Fibroblast of skin of right biceps (primary cell): Measurements from ENCODE around the gene GOLGA6D.
"Not testable (repeated sequence)": the region's sequence is repeated elsewhere in the genome, so short reads cannot be mapped to it uniquely, and the experiment has no call there.

ENCODE experiments used
- DNase-seq: peaks from one replicate; pipeline ENCODE4 v3.0.0-alpha.2; 2013

GOLGA6D gene

DNA sequence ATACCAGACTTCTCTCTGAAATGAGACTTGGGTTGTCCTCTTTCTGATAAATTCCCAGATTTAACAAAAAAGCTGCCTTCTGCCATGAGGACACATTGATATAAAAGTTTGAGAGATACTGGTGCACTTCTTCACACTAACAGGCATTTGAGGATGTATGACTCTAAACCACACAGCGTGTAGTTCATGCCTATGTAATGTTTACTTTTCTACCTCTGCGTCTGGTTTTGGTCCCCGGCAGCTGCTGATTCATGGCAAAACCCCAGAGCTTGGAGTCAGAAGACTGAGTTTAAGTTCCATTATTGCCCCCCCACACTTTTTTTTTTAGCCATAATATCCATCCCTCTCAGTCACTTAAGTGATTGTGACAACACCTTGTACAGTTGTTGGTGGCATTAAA is 1.5 kb downstream of the GOLGA6D start:
- not testable (repeated sequence) for DNase-seq

DNA sequence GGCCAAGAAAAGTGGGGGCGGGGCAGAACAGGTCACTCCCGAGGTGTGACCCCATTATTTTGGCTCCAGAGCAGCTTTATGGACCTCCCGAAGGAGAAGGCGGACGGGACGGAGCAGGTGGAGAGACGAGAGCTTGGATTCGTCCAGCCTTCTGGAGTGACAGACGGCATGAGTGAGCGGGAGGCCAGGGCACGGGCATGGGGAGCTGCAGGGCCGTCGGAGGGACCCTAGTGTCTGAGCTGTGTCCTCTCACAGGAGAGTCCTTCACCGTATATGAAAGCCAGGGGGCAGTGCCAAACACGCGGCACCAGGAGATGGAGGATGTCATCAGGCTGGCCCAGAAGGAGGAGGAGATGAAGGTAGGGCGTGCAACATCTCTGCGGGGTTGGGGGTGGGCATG is 11.0 kb downstream of the GOLGA6D start:
- DNase-seq, result not testable (repeated sequence)

DNA sequence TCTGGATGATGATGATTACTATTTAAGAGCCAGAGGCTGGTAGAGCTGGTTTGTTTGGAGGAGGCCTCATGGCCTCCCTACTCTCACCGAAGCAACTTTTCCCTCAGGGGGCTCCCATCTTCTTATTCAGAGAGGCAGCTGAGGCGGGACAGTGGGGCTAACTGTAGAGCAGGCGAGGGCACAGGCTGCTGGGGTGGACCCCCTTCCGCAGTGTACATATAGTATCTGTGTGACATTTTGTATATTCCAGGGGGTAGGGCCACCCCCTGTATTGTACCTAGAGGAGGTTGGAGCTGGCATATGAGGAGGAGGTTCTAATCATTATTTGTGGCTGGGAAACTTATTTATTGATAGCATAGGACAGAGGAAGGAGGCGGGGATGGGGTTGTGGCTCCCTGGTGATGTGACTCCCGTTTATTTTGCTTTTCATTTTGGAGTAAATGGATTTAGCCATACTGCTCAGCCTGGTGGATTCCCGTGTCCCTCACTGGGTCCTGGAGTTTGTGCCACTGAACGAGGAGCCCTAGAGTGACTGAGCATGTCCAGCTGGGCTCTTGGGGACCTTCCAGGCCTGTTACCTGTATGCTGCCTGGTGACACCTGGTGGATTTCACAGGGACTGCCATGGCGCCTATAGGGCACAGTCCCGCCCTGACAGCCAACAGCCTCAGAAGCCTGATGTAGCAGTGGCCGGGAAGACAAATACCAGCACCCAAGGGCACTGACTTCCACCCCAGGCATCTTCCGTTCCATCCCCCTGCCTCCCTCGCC is 16.1 kb downstream of the GOLGA6D start:
- DNase-seq, result not testable (repeated sequence)

DNA sequence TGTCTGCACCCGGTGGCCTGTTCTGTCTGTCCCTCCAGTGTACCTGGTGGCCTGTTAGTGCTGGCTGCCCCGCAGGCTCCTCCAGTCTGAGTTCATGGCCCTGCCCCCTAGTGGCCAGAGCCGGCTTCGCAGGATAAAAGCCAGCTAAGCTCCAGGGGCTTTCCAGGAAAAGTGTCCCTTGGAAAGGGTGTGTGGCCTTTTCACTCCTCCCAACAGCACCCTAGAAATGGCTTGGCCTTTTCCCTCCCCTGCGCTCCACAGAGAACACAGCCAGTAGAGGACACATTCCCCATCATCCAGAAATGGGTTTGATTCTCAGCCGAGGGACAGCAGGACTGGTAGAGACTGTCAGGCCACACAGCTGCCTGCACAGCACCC is 16.7 kb downstream of the GOLGA6D start:
- not testable (repeated sequence) for DNase-seq

DNA sequence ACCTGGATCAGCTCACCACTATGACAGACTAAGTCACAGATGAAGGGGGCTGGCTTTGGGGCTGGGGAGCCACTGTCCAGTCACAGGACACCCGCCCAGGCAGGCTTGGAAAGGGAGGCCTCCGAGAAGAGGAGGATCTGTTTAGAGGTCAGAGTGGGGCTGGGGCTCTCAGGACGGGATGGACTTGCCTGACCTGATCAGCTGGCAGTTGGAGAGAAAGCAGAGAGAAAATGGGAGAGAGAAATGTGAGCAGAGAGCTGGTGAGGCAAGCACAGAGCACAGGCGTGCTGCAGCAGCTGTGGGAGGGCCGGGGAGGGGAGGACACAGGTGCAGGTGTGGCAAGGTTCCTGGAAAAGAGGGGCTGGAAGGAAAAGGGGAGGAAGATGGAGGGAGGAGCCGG is 17.4 kb downstream of the GOLGA6D start:
- DNase-seq, result not testable (repeated sequence)

DNA sequence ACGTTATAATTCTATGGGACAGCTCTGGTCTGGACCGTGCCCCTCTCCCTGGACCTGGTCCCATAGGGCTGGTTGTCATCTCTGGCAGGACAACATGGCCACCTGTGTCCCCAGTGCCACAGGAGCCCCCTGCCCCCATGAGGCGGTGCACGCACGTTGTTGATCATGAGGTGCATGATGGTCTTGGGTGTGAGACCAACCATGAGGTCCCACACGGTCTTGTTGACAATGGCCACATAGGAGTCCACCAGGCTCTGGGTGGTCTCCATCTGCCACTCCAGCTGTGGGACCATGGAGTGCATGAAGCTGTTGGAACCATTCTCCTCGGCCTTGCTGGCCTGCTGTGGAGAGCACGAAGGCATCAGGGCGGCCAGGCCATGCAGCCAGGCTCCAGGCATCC is 19.7 kb downstream of the GOLGA6D start:
- DNase-seq, result no peak

DNA sequence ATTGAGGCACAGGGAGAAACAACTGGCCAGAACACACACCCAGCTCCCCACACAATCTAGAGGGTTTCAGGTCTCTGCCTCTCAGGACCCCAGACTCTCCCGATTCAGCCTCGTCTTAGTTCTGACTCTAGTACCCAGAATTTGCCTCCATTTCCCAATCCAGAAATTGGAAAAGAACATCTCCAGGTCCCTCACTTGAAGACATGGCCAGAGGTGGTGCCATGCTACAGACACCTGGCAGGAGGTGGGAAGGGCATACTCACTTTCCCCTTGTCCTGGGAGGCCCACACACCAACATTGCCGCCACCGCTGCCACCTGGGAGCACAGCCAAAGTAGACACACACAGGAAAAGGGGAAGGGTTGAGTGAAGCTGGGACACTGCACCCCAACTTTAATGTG is 20.1 kb downstream of the GOLGA6D start:
- DNase-seq, result not testable (repeated sequence)

DNA sequence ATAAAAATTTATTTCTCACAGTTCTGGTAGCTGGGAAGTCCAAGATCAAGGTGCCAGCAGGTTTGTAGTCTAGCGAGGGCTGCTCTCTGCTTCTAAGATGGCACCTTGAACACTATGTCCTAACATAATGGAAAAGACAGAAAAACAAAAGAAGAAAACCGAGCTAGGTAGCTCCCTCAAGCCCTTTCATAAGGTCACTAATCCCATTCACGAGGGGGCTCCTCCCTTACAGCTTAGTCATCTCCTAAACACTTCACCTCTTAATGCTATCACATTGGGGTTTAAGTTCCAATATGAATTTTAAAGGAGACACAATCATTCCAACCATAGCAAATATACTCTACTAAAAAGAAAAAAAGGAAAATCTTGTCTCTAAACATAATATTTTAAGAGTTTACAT is 23.6 kb downstream of the GOLGA6D start:
- no peak for DNase-seq

DNA sequence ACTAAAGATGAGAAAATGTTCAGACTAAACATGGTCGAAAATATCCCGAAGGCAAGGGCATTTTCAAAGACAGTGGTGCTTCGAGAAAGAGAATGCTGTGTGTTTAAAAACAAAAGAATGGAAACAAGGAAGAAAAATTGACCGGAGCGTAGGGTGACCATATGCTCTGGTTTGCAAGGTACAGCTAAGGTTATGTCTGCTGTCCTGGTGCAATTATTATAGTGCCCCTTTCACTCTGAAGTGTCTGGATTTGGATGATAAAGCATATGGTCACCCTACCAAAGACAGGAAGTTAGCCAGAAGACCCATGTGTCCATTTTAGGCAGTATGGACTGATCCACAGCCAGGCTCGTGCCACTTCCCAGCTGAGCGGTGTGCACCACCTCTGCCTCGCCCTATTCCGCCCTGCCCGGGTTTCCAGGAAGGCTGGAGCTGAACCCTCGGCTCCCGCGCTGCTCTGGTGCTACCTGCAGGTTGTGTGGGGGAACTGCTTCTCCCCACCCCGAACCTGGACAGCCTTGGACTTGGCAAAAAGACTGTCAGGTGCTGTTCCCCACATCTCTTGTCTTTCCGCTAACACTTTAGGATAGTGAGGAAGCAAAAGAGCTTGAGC is 25.2 kb downstream of the GOLGA6D start:
- peak; percentile 20 for DNase-seq

DNA sequence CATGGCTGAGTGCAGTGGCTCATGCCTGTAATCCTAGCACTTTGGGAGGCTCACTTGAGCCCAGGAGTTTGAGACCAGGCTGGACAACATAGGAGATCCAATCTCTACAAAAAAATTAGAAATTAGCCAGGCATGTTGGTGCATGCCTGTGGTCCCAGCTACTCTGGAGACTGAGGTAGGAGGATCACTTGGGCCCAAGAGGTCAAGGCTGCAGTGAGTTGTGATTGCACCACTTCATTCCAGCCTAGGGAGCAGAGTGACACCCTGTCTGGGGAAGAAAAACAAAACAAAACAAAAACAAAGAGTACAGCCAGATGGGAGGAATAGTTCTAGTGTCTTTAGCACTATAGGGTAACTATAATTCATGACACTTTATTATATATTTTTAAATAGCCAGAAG is 27.1 kb downstream of the GOLGA6D start:
- no peak for DNase-seq

DNA sequence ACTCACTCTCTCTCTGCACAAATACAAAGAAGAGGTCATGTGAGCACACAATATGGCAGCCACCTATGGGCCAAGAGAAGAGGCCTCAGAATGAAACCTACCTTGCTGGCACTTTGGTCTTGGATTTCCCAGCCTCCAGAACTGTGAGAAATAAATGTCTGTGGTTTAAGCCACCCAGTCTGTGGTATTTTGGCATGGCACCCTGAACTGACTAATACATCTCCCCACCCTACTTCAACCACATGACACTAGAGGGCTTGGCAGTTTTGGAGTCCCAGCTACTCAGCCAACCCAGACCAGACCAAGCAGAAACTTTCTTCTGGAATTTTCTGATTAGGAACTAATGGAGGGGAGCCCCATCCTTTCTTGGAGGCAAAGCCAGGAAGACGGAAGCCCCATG is 29.9 kb downstream of the GOLGA6D start:
- peak; percentile 28 for DNase-seq

DNA sequence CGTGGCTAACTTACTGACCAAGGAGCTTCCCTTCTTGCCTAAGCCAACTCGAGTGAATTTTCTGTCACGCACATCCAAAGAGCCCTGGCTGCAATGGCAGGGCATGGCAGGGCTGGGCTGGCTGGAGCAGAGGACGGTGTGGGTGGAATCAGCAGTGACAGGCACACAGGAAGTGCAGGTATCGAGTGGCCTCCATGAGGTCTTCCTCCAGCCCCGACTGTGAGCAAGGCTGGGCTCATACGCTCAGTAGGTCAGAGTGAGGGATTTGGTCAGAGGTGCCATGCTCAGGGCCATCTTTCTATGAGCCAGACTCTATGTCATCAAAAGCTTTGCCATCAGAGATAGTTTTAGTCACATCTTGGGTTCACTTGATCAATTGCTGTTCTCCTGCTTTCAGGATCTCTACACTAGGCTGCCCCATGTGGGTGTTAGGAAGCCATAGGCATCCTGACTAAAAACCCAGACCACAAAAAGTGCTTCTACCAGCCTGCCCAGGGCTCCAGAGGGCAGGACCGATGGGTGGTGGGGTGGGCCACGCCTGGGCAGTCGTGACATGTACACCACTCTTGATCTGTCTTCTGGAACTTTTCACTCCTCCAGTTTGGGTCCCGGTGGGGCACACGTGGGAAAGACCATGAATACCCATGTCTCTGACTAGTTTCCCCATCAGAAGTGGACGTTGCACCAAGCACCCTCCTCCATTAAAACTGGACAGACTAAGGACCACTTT is 30.6 kb downstream of the GOLGA6D start:
- no peak for DNase-seq

DNA sequence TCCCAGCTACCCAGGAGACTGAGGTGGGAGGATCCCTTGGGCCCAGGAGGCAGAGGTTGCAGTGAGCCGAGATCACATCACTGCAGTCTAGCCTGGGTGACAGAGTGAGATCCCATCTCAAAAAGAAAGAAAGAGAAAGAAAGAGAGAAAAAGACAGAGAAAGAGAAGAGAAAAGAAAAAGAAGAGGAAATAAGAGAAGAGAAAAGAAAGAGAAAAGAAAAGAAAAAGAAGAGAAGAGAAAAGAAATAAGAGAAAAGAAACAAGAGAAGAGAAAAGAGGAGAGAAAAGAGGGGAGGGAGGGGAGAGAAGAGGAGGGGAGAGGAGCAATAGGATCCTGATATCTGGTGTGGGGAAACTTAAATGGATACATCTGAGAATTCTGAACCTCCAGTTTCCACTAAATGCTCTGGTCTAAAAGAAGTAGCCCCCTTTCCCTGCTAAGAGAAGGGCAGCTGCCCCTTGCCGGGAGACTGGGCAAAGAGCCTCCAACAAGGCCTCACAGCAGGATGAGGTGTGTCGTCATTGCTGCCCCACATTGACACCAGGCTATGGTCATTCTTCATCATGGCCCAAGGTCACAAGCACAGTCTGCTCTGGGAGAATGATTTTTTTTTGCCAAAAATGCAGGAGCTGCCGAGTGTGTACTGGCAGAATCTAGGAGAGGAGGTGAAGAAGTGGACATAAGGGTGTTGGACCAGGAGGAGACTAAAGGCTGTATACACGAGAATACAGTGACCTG is 32.1 kb downstream of the GOLGA6D start:
- no peak for DNase-seq

DNA sequence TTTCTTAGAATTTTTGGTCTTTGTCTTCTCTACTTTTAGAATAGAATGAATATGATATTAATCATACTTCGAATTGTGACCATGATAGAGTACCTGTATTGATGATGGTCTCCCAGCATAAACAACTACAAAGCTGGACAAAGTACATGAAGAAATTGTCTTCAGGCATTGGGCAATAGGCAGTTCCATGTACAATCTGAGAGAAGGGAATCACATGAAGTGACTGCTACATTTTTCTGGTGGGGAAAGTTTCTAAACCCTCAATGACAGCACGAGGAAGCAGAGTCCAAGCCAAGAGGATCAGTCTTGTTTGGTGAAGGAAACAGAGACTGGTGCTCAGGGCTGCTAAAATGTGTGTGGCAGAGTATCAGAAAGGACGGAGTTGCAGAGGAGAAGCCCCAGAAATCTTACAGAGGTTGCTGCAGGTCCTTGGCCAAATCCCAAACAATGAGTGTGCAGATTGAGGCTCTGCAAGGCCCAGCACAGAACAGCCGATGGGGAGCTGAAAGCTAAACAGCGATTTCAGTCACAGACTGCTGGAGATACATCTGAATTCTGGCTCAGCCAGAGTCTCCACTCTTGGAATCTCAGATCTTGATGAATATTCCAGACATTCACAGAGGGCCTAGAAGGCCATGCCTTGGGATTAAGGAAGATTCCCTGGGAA is 36.7 kb downstream of the GOLGA6D start:
- not testable (repeated sequence) for DNase-seq

DNA sequence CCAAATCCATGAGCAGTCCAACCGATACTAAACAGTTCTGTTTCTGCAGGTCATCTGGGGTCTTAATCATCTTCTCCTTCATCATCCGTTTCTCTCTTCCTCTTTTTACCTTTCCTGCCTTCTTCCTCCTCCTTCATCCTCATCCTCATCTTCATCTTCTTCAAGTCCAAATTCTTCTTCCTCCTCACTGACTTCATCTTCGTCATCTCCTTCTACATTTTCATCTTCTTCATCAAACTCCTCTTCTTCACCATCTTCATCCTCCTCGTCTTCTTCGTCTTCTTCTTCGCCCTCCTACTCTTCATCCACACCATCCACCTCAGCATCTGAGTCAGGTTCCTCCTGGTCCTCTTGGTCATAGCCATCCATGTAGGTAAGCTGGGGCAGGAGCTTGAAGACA is 39.1 kb downstream of the GOLGA6D start:
- no peak for DNase-seq

DNA sequence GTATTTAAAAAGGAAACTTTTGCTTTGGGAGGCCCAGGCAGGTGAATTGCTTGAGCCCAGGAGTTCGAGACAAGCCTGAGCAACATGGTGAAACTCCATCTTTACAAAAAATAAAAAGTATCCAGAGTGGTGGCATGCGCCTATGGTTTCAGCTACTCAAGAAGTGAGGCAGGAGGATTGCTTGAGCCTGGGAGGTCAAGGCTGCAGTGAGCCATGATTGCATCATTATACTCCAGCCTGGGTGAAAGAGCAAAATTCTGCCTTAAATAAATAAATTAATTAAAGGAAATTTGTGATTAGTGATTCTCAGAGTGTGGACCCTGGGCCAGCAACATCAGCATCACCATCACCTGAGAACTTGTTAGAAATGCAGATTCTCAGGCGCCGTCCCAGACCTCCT is 43.3 kb downstream of the GOLGA6D start:
- DNase-seq, result no peak

DNA sequence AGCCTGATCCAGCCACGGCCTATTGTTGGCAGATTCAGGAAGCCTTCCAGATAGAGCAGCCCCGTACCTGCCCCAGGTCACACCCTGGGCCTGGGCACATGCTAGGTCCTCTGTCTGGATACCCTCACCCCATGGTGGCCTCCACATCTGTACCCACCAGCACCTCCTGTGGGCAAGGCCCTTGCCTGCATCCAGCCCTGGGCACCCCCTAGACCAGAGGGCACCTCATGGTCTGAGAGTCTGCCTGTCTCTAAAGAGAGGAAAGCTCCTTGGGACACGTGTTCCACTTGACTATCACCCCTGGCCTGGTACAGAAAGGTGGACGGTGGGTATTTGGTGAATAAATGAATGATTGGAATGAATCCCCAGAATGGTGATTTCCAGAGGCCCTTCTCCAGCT is 44.4 kb downstream of the GOLGA6D start:
- no peak for DNase-seq

DNA sequence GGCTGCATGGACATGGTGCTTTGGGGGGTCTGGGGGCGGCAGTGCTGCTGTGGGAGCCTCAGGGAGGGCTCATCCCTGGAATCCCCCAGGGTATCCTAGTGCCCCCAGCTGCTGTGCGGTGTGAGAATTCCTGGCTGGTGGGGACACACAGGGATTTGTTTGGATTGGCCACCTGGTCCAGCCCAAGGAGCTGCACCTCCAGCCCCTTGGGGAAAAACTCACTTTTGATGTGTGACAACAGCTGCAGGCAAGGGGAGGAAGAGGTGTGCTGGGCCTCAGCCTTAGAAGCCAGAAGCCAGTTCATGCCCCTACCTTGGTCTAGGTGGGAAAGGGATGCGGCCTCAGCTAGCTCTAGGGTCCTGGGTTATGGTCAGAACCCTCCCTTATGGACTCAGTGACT is 44.9 kb downstream of the GOLGA6D start:
- DNase-seq, result no peak

DNA sequence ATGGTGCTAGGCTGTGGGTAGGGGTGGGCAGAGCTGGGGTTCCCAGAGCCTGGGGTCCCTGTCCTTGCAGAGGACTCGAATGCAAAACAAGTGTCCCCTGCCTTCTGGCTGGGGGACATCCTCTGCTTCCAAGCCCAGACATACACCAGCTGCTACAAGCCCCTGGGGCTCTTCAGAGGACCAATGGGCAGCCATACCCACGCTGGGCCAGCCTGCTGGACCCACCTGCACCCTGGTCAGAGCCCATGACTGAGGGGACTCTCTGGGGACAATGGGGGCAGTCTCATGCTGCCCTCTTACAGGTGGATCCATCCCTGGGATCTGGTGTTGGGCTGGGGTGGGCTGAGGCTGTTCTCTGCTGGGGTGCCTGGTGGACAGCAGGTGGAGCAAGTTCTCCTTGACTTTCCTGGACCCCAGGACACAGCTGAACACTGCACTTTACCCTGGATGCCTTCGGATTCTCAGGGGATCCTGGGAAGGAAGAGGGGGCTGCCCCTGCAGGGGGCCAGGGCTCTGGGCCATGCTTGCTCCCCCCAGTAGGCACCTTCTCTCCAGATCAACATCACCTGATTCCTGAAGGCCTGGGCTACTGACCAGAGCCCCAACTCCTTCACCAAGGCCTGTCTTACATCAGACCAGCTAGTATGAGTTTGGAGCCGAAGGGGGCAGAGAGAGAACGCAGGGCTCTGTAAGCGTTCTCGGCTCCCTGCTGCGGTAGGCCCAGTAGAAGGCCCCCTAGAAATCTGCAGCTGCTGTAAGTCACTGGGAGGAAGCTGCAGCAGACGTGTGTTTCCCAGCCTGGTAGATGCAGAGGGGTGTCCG is 46.1 kb downstream of the GOLGA6D start:
- no peak for DNase-seq

DNA sequence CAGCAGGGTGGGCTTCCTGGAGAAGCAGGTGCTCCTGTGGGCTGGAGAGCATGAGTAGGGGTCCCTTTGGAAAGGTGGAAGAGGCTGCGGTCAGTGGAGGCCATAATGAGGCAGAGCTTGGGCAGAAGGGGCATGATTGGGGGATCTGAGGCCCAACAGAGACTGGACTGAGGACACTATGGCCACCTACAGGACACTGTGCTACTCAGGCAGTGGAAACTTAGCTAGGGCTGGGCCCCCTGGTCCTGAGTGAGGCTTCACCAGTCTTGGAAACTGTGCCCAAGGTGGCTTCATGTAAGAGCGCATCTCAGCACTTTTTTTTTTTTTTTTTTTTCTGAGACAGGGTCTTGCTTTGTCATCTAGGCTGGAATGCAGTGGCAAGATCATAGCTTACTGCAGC is 46.9 kb downstream of the GOLGA6D start:
- DNase-seq, result no peak

DNA sequence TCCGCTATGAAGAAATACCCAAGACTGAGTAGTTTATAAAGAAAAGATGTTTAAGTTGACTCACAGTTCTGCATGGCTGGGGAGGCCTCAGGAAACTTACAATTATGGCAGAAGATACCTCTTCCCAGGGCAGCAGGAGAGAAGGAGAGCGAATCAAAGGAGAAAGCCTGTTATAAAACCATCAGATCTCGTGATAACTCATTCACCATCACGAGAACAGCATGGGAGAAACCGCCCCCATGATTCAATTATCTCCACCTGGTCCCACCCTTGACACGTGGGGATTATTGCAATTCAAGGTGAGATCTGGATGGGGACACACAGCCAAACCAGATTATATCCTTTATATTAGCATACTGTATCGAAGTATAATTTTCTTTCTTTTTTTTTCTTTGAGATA is 49.5 kb downstream of the GOLGA6D start:
- DNase-seq, result not testable (repeated sequence)
